AG09319 (cell line): ENCODE results near the gene TES.
"Not testable (repeated sequence)": the region's sequence is repeated elsewhere in the genome, so short reads cannot be mapped to it uniquely, and the experiment has no call there.

Experiments used
- DNase-seq: peaks from one replicate; pipeline ENCODE4 v3.0.0-alpha.2; 2010; ENCODE audit warnings: low read depth; ENCODE audit errors: extremely low read depth
- TF ChIP-seq, protein P1 (sequence below): IDR thresholded peaks from 2 replicates; pipeline ENCODE4 v1.5.1; 2011; ENCODE audit warnings: low read depth, mild to moderate bottlenecking, inconsistent platforms, low read length, moderate library complexity

Gene TES

DNA sequence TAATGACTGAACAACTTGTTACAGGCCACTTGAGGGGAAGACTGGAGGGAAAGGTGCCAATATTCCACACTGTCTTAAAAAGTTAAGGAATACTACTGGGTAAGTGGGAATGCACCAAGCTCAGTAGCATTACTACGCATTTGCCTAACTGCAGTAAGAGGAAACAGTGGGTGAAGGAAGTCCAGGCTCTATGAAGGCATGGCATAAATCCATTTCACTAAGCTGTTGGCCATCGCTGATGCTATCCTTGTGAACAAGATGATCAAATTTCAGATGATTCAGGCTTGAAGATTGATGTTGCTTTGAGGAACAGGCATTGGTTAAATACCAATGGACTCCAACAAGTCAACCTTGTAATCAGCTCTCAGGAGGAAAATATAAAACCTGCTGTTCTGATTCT is 44.2 kb upstream of the TES start:
- no peak for DNase-seq
- TF ChIP-seq, protein P1, sequence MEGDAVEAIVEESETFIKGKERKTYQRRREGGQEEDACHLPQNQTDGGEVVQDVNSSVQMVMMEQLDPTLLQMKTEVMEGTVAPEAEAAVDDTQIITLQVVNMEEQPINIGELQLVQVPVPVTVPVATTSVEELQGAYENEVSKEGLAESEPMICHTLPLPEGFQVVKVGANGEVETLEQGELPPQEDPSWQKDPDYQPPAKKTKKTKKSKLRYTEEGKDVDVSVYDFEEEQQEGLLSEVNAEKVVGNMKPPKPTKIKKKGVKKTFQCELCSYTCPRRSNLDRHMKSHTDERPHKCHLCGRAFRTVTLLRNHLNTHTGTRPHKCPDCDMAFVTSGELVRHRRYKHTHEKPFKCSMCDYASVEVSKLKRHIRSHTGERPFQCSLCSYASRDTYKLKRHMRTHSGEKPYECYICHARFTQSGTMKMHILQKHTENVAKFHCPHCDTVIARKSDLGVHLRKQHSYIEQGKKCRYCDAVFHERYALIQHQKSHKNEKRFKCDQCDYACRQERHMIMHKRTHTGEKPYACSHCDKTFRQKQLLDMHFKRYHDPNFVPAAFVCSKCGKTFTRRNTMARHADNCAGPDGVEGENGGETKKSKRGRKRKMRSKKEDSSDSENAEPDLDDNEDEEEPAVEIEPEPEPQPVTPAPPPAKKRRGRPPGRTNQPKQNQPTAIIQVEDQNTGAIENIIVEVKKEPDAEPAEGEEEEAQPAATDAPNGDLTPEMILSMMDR: no peak

DNA sequence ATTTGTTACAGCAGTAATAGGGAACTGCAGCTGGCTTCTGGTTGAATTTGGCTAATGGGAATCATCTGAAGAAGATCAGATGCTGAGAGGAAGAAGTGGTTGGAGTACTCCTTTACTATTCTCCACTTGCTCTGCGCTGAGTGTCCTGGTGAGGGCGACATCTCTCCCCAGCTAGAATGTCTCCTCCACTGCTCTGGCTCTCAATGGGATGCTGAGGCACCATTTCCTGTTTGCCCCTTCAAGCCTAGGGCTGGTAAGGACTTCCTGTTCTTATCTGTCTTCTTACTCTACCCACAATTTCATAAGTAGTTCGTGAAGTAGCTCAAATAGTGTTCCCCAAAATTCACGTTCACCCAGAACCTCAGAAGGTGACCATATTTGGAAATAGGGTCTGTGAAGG is 43.2 kb upstream of the TES start:
- TF ChIP-seq, protein P1: no peak
- no peak for DNase-seq

DNA sequence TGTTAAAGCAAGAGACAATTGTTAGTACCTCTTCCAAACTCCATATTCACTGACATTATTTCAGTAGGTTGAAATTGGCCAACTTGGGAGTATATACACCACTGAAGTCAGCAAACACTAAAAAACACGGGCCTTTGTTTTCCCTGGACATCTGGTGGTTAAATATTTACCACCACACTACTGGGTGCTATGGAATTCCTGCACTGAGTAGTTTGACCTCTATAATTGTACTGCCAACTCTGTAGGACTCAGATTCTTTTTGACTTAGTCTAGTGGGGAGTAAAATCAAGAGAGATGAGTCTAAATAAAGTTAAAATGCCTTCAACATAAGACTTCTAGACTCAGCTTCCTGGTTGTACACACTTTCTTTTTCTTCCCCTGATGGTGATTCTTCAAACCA is 41.3 kb upstream of the TES start:
- TF ChIP-seq, protein P1: no peak
- no peak for DNase-seq

DNA sequence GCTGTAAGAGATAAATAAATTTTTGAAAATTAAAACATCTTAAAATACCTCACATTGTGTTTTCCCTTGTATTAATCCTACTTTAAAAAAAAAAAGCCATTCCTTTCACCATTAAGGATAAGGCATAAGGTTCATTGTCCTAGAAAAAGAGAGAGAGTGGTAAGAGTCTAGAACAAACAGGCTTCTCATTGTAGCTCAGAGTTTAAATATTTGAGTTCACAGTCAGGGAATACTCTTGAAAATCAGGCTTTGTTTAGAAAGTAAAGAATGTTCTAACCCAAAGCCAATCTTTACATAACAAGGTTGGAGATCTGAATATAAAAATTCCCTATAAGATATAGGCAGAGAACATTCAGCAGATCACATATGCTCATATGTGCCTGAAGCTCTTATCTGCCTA is 40.2 kb upstream of the TES start:
- TF ChIP-seq, protein P1: no peak
- no peak for DNase-seq

DNA sequence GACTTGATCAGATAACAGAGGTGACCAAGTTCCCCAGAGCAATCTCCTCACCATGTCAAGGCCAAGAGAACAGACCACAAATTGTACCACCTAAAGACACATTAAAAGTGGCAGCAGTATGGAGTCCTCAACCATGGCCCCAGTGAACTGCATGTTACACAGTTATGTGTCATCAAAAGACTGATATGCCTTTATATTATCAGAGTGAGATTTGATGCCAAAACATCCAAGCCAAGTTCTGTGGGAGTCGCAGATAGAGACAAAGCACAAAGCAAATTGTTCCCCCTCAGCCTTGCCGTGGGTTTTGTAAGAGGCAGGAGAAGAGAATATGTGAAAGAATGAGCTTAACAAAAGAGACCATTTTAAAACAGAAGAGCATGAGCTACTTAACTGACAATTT is 39.2 kb upstream of the TES start:
- no peak for DNase-seq
- TF ChIP-seq, protein P1: no peak

DNA sequence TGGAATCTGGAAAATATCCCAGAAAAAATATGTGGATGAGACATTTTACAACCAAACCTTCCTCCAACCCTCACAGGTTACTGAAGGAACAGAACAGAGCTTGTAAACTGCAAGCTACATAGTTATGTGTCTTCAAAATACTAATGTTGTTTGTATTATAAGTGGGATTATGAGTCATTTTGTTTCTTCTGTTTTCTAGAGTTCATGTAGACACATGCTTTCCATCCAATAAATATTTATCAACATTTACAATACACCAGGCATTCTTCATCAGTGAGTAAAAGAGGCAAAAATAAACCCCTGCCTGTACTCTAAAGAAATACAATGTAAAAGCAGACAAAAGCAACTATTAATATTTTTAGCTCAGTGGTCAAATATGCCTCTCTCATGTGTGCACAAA is 38.0 kb upstream of the TES start:
- no peak for DNase-seq
- TF ChIP-seq, protein P1: no peak

DNA sequence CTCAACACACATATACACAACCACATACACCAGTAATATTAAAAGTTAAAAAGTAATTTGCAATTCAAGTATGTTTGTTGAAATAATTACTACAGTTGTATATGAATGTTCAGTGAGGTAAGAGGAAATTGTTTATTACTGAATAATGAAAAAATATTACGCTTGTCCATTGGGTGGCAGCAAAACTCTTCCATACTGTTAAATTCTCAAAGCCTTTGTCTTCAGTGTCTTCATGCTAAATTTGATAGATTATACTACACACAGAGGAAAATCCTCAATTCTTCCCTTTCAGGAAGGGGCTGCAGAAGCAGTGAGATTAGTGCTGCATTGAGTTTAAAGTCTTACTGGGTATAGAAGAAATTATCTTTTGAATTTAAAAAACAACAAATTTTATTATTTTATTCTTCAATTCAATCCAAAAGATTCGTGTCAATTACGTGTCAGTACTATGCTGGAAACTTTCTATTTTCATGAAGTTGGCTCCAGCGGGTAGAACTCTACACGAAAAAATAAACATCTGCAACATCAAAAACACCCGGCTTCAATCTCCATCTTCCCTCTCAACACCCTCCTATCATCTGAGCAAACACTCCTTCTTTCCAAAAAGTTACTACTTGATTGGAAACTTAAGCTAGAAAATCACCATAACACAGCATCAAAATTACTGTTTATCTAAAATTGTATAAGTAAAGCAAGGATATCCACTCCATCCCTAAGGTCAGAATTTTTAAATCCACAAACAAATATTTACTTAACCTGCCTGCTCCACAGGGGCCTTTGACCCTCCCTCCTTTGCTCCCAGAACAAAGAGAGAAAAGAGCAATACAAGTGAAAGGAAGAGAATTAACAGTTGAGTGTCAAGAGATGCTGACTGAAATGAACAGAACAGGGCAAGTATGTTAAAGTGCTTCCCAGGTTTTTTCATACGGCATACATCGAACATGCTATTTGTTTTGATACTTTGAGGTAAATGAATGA is 37.0 kb upstream of the TES start:
- DNase-seq: no peak
- TF ChIP-seq, protein P1: peak; percentile 38

DNA sequence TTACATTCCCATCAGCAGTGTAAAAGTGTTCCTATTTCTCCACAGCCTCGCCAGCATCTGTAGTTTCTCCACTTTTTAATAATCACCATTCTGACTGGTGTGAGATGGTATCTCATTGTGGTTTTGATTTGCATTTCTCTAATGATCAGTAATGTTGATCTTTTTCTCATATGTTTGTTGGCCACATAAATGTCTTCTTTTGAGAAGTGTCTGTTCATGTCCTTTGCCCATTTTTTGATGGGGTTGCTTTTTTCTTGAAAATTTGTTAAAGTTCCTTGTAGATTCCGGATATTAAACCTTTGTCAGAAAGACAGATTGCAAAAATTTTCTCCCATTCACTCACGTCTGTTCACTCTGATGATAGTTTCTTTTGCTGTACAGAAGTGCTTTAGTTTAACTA is 35.2 kb upstream of the TES start:
- DNase-seq: not testable (repeated sequence)
